Stimulated activated CD4-positive, alpha-beta T cell treated with anti-CD3 and anti-CD28 coated beads, Interleukin-12 subunit alpha, Interleukin-12 subunit beta, amount 100 ng/mL, for 4 hours (primary cell): ENCODE data around the gene CCDC92.

Experiments used
- DNase-seq: peaks from one replicate; pipeline ENCODE4 v3.0.0-alpha.2; 2020

The CCDC92 gene

DNA sequence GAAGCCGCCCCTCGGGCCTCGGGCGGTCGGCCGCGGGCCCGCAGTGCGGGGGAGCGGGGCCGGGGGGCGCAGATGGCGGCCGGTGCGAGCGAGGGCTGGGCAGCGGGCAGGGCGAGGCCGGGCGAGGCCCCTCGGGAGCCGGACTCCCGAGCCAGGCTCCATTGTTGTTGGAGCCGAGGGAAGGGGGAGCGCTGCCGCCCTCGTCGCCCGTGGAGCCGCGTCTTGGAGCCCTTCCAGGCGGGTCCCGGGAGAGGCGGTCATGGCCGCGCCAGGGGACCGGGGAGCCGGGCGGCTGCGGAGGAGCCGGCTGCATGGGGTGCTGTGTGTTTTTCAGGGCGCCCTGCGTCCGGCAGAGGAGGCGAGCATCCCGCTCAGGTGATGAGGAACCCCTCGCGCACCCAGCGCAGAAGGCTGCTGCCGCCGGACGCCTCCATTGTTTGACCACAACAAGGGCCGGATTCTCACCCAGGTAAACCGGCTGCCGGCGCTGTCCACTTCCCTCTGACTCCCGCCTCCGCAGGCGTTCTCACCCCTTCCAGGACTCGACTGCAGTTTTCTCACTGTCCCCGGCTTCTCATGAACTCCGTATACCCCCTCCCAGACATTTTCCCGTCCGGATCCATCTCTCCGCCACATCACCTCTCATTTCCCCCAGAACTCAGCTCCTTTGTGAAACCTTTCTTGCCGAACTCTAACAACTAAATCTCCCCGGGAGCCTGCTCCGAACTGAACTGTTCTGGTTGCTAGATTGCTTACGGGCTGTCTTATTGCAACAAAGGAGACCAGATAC, 1.1 kb upstream of the CCDC92 start:
- peak; percentile 25 for DNase-seq

DNA sequence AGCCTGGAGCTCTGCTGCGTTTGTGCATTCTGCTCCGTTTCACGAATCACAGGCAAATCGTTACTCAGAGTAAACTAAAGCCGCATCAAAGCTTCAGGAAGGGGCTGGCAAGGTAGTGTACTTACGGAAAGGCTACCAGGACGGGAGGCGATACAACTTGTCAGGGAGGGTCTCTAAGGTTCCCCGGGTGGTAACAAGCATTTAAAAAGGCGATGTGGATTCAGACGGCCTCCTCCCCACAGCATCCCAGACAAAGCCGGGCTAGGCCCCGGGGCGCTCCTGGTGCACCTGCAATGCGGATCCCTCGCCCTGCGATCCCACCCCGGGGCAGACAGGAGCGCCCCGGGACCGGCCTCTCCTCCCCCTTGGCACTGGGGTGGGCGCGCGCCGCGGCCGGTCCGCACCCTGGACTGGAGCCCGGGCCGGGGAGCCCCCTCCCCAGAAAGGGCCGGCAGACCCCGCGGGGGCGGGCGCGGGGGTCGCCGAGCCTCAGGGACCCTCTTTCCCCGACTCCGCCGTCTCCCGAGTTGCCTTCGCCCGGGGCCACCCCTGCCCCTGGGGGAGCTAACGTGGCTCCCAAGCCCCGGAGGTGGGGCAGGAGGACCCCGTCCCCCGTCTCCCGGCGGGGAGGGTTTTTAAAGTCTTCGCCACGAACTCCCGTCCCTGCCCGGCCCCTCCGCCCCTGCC, 718 bp downstream of the CCDC92 start:
- DNase-seq: peak; percentile 15

DNA sequence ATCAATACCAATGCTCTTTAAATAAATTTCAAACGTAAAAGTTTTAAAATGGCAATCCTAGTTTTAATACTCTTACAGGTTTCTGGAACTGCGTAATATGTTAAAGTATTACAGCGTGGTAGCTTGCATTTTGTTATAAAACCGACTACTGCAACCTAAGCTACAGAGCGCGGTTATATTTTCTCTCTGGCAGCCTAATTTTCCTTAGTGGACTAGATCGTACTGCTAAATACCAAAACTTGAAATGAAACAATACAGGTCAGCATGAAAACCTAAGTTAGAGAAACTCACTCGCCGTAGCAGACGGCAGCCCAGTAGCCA, 1.2 kb downstream of the CCDC92 start:
- no peak for DNase-seq

DNA sequence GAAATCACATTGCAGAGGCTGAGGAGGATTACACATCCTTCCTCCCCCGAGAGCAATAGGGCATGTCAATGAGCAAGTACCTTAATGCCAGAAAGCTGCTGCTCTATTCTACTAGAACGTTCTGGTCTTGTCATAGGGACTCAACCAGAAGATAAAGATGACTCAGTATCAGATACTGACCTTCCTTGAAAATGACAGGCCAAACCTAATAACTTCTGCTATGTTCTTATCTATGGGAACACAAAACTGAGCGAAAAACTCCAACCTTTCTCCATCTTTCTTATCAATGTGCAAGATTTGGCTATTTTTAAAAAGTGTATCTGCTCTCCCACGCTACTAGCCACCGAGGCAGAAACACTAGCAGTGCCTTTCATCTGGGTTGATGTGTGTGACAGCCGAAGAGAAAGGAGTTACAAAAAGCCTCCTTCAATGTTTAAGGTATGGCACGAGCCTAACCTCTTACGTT, 5.5 kb downstream of the CCDC92 start:
- DNase-seq: no peak

DNA sequence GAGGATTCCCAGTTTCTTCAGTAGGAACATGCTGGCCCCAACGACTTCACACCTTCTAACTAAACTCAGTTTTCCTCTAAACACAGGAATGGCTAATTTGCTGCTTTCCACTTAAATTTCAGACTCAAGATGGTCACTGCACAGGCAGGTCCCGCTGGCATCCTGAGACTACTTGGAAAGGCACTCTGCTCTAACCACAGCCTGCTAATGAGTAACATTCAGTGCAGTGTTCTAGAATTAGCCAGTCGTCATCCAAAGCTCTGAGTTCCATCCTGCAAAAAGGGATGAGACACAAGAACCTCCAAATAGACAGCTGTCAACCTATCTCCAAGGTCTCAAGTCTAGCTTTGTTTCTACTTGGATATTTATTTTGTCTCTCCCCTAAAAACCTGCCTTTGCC, 6.0 kb downstream of the CCDC92 start:
- DNase-seq: no peak

DNA sequence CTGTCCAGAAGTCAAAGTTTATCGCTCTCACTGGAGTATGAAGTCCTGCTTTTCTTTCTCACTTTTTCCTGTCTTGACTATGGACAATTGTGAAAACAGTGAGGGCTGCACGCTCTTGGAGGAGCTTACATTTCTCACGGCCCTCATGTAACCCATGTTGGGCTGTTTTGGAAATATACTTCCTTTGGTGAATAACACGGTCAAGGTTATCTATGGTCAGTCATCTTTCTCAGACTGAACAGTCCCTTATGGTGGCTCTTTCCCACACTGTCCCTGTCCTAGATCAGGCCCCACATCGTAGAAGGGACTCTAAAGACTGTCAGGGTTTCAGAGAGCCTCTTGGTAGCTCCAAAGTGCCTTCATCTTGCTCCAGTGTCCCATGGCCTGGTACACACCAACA, 7.2 kb downstream of the CCDC92 start:
- no peak for DNase-seq

DNA sequence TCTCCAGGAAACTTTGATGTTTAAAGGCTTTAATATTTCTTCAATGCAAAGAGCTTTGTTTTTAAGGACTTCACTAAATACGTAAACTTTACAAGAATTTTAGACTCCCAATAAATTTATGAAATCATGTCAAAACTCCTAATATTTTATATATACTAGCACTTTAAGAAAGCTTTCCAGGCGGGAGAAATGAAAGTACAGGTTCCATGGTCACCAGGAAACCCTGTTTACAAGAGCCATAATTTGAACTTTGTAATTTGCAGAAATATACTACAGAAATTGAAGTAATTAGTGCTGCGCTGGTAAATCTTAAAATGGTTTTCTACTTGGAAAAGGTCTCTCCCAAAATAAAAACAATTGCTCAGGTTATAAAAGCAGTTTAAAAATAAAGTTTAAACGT, 8.8 kb downstream of the CCDC92 start:
- no peak for DNase-seq

DNA sequence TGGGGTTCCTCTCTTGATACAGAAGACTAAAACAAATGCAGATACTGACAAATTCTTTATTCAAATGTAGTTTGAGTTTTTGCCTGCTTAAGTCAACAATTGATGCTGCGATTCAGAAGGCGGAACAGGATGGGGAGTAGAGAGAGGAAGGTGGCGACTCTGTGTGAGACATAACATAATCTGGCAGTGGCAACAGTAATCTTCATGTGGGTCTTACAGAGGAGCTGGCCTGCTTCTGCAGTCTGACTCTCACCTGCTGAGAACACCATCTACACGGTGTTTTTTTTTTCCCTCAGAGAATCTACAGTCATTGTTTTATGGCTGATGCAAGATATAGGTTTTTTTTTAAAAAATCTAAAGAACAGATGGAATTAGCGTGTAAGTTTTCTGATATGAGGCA, 10.1 kb downstream of the CCDC92 start:
- no peak for DNase-seq

DNA sequence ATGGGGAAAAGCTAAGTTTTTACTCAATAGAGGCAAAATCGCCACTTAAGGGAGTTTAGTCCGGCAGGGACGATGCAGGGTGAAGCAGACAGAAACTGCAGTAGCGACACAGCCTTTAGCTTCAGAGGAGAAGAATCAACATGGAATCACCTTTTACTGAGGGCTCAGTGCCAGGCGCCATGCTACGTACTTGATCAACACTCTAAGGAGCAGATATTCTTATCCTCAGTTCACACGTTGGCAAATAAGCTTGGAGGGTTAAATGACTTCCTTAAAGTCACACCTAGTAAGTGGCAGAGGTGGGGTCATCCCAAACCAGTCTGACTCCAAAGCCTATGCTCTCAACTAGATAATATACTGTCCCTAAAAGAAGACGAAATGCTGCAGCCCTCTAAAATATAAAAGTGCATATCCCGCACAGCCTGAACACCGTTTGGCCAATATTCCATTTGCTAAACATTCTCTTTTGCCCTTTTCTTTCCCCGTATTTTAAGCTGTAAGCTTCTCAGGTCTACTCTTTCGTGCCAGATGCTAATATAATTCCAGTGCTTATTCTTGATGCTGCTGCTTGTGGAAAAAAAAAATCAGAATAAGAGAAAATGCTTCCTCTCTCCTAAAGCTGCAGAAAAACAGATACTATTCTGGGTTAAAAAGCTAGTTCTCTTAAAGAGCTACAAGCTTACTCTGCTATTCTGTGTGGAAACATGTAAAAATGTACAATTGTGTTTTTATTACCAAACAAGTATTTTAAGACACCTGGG, 10.9 kb downstream of the CCDC92 start:
- no peak for DNase-seq

DNA sequence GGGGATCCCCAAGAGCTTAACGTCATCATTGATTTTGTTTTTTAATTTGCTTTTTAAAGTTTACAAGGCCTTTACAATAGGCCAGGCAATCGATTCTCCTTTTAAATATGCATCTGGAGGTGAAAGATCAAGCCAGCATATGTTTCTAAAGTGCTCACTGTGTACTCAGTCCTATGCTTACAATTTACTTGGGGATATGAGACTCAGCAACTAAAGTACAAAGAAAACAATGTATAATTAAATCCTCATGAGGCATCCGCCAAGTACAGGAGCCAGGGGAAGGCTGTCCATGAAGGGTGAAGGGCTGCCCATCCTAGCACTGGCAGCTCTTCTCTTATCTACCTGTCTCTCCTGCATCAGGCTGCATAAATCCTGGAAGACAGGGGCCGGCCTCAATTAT, 11.8 kb downstream of the CCDC92 start:
- DNase-seq: no peak

DNA sequence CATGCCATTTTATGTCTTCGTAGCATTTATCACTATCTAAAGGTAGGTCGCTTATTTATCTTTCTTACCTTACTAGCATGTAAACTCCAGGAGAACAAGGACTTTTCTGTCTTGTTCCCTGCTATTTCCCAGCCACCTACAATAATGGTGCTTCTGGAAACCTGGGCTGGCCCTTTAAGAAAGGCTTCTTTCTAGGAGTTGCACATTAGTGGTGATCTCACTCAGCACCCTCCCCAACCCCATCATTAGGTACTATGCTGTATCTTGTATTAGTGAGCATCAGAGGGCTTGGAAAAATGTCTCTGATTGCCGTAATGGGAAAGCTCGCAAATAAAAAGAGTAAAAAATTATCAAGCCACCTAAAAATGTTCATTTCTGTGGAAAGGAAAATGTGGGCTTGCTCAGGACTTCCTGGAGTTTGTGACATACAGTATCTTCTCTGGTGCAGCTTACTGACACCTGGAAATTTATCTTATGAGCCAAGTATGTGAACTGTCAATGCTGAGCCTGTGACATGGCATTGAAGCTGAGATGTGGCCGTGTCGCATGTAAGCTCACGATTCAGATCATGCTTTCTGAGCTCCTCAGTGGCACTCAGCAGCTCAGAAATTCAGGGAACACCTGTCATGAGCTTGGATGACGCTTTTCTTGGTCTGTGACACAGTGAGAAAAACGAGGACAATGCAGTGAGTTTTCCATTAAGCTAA, 12.4 kb downstream of the CCDC92 start:
- no peak for DNase-seq

DNA sequence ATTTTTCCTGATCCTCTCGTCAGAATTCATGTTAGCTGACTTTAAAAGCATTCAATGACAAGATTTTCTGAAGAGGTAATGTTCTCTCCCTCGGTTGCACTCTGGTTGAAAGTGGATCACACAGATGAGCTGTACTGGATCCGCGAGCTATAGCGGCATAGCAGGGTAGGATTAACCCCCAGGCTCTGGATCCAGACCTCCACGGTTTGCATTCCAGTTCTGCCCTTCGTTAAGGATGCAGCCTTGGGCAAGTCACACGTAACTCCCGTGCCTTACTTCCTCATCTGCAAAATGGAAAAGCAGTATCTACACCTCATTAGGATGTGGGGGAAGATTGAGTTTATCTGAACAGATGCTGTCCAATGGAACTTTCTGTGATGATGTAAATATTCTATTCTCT, 13.8 kb downstream of the CCDC92 start:
- DNase-seq: no peak

DNA sequence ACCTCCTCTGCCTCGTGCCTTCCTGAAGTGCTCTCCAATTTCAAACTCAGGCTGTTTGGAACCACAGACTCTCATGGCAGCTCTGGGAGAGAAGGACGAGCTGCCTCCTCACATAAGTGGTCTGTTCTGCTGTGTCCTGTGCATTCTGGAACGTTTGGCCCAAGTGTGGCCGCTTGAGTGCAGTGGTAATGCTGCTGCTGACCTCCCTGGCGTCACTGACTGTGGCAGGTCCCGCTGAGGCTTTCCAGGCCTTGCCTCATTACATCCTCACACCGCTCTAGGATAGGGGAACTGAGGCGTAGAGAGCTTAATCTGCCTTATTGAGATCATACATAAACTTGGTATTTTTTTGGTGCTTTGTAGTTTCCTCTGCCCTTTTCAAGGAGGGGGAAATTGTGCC, 14.2 kb downstream of the CCDC92 start:
- DNase-seq: no peak

DNA sequence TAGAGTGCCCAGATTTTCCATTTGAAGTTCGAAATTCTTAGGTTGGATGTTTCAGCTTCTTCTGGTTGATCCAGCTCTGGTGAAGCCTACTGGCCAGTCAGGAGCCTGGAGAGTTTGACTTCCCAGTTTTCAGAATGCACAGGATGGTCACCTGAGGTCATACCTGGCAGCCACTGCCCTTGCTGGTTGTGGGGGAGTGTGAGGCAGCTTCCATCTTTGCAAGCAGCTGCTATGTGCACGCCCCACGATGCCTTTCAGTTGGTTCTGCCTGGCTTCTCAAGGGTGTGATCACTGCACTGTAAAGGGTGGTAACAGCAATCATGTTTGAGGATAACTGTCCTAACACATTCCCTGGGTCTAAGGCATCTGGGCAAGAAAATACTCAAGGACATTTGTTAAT, 15.4 kb downstream of the CCDC92 start:
- no peak for DNase-seq

DNA sequence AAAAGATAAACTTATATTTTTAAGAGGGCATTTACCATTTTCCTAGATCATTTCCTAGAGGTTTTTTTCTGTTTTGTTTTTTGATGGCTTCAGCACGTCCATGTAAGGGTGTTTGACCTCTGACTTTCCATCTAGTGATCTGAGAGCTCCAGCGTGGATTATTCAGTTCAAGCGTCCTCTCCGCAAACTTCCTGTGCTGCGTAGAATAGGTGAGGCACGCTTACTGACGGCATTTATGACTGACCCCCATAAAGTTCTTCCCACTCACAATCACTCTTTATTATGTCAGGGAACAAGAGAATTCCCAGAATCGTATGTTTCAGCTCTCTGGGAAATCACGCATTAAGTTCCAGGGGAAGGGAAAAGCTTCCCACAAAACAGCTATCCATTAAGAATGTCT, 16.4 kb downstream of the CCDC92 start:
- no peak for DNase-seq

DNA sequence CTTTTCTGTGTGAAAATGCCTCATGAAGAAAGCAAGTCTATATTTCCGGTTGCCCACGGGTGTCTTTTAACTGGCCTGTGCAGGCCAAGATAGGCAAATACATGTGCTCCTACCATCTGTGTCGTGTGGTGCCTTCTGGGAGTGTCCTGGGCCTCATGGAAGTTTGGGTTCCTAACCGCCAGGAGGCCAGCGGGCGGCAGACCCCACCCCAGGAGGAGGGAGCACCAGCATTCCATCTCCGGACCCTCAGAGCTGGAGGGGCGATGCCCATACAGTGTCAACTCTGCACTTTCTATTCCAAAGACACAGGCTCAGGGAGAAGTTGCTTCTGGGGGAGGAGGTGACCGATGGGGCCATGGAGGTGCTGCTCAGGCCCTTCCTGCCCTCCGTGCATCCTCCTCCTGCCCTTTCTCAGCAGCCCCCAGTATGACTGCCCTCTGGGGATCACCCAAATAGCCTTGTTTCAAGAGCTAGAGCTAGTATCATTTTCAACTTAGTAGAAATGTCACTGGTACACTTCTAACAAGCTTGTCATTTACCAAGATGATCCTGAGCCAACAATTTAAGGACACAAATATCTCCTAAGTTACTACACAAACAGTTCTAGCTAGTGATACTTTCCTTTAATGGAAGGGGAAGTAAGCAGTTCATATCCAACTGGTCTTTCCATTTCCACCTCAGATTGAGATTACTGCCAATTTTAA, 17.8 kb downstream of the CCDC92 start:
- DNase-seq: no peak

DNA sequence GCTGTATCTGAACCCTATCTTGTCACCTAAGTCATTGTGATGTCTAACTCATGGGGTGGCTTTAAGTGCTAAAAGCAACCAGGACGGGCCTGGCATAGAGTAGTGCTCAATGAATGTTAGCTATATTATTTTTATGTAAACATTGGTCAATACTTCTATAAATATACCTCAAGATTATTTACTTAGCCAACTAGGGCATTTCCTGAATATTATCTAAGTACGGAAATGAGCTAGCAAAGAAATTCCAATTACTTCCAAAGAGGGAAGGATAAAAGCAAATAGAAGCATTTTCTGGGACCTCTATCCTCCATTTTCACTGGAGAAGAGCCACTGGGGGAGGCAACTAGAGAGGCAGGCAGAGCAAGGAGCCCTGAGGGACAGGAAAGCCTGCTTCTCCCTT, 20.6 kb downstream of the CCDC92 start:
- no peak for DNase-seq

DNA sequence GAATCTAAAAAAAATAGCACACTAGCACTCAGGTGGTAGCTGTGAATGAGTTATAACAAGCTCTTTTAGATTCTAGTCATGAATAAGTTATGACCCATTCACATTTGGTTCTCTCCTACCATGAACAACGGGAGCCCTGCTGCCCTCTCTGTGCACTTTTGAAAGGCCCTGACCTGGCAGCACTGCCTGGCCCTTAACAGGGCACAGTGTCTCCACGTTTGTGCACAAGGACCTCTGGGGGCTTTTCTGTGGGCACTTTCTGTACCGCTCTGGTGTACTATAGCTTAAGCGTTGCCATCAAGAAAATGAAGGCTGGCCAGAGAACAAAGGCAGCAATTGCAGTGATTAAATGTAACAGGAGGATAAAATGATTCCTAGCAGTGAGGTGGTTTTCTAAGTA, 21.2 kb downstream of the CCDC92 start:
- DNase-seq: no peak

DNA sequence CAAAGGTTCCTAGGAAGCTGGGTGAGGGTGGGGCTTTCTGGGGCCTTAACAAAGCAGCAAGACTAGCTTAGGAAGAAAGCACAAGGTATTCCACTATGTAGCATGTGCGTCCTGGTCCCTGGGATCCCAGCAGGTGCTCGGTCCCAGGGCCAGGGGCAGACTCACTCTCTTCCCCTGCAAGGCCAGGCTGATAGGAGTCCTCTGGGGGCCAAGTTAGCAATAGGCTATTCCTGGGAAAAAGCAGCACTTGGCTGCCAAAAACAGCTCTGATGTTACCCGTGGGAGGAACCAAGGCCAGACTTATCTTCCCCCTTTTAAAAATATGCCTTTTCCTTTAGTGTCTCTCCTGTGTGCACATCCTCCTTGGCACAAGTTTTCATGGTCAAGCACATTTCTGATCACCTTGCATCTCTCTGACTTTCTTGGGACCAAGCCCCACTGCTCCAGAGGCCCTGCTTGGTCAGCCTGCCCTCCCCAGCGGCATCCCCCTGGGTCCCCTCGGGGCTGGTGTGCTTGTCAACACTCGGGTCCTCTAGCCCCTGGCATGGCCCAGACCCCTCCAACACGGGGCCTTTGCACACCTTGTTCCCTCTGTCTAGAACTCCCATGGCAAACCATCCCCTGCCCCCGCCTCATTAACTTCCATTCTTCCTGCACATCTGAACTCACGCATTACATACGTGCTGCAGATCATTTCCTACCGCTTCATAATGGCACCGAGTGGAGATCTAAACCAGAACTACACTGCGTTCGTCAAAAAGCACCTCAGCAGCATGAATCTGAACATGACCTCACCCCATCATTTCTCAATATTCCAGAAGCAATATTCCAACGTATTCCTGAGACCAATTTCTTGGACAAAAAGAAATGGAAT, 21.9 kb downstream of the CCDC92 start:
- DNase-seq: no peak

DNA sequence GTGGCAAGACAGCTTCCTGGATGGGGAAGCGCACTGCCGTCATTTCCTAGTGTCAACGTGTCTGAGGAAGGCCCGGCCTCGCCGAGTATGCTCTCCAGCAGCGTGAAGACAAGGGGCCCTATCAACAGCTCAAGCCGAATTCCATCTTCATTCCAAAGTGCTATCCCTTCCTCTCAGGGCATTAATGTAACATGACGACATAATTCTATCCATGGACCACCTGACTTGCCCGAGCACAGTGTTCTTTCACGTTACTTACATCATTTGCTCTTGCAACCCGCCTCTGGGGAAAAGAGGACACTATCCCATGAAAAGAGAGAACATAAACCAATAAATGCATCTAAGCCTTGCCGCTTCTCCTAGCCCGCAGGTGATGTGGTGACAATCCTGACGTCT, 22.9 kb downstream of the CCDC92 start:
- no peak for DNase-seq
